Left lobe of liver (tissue), 2 donors: ENCODE measurements around the gene C22orf23. TPM values are rescaled to one million over a fixed set of nuclear protein-coding genes. Genes with fewer than 3 reads are reported as not detected.
"Not testable (repeated sequence)": the region's sequence is repeated elsewhere in the genome, so short reads cannot be mapped to it uniquely, and the experiment has no call there.

Experiments used
- ATAC-seq: fragments of 200-7000 bp; cut with Tn5 transposase; one replicate; pipeline ENCODE4 v1.9.1; 2020; ENCODE audit warnings: mild to moderate bottlenecking, moderate library complexity
- DNase-seq: peaks from one replicate; pipeline ENCODE4 v3.0.0-alpha.2; 2020; ENCODE audit warnings: low spot score
- total RNA-seq: library from RNA; stranded (reverse); gene quantifications from one replicate; pipeline ENCODE4 v1.2.1, GENCODE V29; 2021
- donor health status: DM: no; HTN: no; CAD: no; lungs with moderate emphysema.
- donor health status: DM: no; HTN: yes; CAD: no.

The C22orf23 gene
- total RNA-seq, 1 donor from 2014 or later: 0.25 TPM

- DNase-seq (no peak), ATAC-seq (no peak)
Observed at GRCh38 chr22:37982938-37983859, 29.8 kb upstream of the C22orf23 start.

DNA sequence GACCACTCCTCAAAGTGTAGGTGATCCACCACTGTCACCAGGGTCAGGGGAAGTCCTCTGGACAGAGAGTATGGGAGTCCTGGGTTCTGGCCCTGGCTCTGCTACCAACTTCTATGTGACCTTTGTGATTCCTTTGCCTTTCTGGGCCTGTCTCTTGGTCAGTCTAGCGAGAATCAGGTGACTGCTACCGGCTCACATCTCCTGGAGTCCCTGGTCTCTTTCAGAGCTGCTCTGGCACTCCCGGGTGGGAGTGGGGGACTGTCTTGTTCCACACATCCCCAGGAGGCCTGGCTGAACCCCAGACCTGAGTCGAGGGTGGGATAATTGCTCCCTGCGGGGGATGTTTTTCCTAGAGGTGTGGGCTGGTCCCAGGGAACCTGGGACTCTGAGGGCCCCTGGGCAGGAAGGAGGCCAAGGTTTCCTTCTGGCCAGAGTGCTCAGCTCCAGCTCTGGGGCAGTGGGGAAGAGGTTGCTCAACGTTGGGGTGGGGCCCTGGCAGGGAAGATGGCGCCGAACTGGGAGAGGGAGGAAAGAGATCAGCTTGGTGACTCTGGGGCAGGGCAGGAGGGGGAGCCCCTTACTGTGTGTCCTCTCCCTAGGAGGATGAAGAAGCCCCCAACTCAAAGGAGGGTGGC, 28.9 kb upstream of the C22orf23 start:
- ATAC-seq (peak; percentile 51), DNase-seq (peak; percentile 78)

DNA sequence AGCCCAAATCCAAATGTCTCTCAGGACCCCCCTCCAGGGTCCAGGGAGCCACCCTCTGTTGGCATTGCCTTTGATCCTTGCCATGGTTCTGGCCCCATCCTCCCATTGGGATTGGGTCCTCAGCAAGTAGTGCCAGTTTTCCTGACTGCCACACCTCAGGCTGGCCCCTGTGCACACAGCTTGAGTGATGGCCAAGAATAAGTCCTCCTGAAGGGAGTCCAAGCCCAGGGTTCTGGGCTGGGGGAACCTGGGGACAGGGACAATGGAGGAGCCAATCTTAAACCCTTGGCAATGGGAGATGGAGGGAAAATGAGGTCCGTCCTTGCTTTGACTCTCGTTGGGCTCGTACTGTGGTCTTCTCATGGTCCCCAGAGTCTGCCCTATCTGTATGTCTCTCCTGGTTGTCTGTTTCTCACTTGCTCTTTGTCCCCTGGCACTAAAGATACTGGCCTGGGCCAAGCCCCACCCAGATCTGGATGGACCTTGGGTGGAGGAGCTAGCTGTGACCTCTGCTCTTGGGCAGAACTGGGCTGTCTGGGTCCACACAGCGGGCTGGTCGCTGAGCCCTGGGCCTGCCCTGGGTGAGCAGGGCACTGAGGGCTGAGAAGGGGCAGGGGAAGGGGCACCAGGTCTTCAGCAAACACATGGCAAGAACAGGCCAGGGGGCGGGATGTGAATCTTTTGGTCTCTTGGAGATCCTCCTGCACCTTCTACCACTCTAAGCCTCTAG, 28.0 kb upstream of the C22orf23 start:
- peak; percentile 95 for DNase-seq
- peak; percentile 87 for ATAC-seq

DNA sequence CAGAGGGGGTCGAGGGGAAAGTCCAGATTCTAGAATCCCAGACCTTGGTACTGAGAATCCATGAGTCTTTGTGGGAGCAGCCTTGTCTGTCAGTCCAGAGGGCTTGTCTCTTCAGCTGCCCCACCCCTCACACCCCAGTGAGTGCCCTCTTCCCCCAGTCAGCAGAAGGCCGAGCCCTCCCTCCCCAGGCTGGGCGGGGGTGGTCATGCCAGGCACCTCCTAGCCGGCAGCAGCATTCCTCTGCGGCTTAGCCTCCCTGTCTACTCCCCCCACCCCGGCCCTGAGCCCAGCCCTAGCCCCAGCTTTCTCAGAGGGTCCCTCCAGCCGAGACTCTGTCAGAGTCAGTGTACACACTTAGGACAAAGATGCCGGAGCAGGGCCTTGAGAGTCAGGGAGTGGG, 26.4 kb upstream of the C22orf23 start:
- ATAC-seq (no peak), DNase-seq (no peak)

- no peak for ATAC-seq
- no peak for DNase-seq
Observed at GRCh38 chr22:37976547-37976946, 23.1 kb upstream of the C22orf23 start.

- DNase-seq, ATAC-seq: not testable (repeated sequence)
Observed at GRCh38 chr22:37976022-37976421, 22.6 kb upstream of the C22orf23 start.

- ATAC-seq (no peak), DNase-seq (no peak)
Observed at GRCh38 chr22:37975153-37975552, 21.8 kb upstream of the C22orf23 start.

DNA sequence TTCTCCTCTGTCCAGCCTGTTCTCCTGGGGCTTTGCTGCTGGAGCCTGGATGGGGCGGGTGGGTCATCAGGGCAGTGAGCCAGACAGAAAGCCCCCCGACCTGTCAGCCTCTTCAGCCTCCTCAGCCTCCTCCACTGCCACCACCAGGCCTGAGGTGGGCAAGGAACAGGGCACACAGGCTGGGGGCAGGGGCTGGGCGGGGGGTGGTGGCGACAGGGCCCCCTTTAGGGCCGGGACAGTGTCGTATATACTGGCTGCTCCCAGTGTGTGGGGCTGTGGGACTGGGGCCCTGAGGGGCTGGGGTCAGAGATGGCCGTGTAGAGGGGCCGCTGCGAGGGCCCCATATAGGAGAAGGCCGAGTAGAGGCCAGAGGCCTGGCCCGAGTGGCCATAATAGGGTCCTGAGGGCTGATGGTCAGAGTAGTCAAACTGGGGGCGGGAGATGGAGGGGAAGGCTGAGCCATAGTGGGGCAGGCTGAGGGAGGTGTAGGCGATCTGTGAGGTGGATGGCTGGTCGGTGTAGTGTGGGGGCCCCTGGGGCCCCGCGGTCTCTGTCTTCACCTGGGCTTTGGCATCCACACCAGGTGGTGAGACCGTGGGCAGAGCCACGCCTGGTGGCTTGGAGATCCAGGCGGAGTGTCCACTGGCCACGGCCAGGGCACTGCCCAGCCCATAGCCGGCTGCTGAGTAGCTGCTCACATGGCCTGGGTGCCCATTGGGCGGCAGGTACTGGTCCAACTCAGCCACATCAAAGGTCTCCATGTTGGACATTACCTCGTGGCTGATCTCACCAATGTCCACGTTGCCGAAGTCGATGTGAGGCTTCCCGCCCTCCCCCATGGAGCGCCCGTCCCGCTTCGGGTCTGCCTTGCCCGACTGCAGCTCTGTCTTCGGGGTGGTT, 20.1 kb upstream of the C22orf23 start:
- DNase-seq: no peak
- ATAC-seq: no peak

DNA sequence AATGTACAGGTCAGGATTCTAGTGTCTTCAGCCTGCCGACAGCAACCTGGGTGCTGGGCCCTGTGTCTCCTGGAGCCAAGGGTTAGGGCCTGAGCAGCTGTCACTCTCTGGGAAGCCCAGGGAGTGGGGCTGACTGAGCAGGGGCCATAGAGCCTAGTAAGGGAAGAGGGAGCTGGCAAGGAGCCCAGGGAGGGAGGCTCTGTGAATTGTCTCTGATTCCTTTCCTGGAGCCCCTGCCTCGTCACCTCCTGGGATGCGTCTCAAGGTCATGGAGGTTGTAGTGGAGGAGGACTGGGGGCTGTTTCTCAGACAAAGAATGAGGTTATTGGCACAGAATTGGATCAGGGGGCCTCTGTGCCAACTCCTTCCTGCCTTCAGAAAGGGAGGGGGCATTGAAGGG, 19.1 kb upstream of the C22orf23 start:
- DNase-seq (no peak), ATAC-seq (no peak)

DNA sequence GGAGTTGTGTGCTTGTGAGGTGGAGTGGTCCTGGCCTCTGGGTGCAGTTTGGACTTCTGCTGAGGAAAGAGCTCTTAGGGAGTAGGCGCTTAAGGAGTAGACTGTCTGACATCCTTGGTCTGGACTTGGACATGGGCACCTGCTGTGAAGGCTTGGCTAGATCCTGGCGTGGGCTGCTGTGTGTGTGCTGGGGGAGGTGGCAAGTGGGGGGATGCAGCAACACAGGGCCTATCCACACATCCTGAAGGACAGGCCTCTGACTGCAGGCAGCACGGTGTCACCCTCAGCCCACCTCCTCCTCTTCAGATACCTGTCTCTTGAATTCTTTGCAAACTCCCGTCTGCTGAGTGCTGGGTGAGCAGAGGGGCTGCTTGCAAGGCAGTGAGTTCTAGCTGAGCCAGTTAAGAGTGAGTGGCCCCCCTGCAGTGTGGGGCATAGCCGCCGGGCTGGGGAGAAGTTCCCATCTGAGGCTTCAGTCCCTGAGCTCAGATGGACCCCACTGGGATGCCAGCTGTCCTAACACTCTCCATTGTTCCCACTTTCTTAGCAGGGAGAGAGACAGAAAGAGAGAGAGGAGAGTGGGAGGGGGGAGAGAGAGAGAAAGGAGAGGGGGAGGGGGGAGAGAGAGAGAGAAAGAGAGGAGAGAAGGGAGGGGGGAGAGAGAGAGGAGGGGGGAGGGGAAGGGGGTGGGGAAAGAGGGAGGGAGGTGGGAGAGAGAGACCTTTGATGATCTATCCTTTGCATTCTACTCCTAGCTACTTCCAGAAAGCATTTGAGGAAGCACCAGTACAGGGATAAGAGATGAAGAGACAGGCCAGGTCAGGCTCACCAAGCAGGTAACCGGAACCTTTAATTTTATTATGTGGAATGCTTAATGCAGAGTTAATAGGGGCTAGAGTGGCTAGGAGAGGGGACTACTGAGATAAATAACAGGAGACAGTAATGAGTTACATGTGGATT, 18.4 kb upstream of the C22orf23 start:
- DNase-seq: no peak
- no peak for ATAC-seq

DNA sequence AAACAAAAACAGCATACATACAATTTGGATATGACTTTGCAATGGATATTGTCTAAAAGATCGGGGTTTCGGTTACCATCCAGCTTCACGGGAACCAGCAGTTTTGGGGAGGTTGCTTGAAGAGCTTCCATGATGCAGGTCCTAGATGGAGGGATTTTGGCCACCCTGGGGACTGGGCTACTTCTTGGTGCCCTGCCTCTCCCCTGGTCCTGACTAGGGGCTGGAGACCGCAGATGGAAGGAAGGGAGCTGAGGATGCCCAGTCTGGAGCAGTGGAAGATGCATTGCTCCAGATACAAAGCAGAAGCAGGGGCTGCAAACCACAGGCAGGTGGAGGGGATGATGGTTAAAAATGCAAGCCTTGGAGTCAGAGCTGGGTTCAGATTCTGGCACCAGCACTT, 17.5 kb upstream of the C22orf23 start:
- ATAC-seq: no peak
- no peak for DNase-seq

DNA sequence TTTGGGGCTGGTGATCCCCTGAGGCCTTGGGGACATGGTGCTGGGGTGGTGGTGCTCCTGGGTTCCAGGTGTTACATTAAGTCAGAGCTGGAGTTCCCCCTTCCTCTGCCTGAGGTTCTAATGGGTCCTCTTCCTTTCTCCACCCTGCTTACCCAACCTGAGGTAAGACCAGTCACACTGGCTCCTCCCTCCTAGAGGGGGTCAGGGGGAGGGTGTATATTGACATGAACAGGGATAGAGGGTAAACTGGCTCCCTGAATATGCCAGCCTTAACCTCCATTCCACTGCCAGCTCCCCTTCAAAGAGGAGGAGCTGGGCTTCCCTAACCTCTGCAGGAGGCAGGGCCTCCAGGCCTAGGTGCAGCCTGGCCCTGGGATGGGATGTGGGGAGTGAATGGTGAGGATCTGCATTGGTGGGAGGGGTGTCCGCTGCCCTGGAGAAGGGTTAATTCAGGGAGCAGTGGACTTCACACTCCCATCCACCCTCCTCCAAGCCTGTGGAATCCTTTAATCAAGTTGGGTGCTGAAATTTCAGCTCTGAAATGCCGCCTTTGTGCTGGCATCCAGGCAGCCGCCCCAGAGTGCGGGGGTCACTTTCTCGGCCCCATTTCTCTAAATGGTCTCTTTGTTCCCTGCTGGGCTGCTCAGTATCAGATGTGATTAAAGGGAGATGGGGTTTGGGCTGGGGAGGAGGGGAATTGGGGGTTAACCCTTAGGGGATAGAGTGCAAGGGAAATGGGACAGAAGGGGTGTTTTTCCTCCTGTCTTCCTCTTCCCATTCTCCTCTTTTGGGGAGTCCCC, 15.3 kb upstream of the C22orf23 start:
- no peak for DNase-seq
- no peak for ATAC-seq

DNA sequence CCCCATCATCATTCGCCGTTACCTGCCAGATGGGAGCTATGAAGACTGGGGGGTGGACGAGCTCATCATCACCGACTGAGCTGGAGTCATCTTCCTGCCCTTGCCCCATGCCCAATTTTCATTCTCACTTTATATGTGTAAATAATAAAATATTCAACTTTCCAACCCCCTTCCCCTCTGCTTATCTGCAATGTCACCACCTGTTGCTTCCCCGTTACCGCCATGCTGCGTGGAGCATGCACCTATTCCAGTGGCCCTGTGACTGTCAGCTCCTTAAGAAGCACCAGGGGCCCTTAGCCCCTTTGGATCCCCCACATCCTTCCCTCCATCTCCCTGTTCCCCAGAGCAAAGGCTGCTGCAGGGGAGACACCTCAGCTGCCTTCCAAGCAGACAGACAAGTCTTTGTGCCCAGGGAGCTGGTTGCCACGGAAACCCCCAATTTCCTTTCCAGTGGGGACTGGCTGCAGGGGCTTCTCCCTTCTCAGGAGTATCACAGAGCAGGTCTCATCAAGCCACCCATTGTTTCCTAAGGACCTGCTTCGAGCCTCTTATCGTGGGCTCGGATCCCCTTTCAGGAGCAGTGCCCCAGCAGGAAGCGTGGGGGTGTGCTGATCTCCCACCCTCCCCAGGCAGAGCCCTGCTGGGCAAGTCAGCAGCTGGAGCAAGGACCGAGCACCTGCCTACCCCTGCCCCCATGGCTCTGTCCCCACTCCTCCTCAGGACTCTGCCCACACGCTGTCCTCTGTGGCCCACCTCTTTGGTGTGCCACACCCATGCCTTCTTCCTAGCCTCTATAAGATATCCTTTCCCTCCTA, 14.4 kb upstream of the C22orf23 start:
- ATAC-seq (no peak), DNase-seq (no peak)

DNA sequence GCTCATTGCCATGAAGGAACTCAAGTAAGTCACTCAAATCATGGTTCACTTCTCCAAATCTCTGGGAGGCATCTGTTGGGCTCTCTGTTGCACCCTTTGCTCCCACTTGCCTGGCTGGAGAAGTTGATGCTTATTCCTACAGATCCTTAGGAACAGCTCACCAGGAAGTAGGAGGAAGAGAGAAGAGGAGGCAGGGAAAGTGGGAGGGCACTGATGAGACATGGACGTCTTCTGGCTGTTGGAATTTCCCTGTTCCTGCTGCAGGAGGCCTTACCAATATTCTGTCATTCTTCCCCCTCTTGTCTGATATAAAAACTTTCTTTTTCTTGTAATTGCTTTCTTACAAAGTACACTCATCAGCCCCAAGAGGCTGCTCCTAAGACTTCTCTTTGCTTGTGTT, 13.7 kb upstream of the C22orf23 start:
- ATAC-seq (no peak), DNase-seq (no peak)

DNA sequence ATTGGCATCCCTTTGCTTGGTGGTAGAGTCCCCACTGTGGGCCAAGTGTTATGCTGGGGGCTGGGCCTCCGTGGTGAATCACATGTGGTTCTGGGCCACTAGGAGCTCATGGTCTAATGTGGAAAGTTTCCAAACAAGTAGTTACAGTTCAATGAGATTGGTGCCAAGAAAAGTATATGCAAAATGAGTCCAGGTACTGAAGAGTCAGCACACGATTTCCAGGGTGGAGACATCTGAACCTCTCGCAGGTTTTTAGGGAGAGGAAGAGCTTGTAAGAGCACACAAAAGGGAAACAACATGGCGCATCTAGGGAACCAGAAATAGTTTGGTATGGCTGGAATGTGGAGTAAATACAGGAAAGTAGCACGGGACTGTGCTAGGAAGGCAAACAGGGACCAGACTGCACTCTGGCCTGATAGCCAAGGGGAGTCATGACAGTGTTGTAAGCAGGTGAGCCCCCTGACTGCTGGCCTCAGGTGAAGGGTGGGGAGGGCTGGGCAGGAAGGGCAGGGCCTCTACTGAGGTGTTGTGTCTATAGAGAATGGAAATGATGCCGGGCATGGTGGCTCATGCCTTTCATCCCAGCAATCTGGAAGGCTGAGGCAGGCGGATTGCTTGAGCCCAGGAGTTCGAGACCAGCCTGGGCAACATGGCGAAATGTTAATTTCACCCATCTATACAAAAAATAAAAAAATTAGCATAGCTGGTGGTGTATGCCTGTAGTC, 12.7 kb upstream of the C22orf23 start:
- ATAC-seq (no peak), DNase-seq (no peak)

DNA sequence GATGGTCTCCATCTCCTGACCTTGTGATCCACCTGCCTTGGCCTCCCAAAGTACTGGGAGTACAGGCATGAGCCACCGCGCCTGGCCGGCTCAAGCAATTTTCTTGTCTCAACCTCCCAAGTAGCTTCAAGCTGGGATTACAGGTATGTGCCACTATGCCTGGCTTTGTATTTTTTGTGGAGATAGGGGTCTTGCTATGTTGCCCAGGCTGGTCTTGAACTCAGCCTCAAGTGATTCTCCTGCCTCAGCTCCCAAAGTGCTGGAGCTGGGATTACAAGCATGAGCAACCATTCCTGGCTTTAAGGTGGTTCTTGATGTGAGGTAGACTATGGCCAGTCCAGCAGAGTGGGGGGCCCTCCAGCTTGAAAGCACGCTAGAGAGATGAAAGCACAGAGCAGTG, 7.7 kb upstream of the C22orf23 start:
- DNase-seq (no peak), ATAC-seq (no peak)

DNA sequence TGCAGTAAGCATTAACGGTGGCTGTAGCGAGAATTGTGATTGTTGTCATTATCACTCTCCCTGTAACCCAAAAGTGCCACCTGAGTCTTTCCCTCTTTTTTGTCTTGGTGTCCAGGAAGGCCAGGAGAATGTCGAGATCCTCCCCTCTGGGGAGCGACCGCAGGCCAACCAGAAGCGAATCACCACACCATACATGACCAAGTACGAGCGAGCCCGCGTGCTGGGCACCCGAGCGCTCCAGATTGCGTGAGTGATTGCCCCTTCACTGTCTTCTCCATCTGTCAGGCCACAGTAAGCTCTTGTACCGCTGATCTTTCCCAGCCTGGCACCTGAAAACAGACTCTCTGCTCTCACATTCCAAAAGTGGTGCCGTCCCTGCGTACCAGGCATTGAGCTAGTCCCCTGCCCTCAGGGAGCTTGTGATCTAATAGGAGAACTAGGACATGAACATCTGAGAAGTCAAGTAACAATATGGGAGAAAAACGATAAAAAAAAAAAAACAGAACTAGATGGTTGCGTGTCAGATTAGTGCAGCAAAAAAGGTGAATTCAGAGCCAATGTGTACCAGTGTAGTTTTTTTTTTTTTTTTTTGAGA, 5.9 kb upstream of the C22orf23 start:
- DNase-seq (no peak), ATAC-seq (no peak)
